ENCODE measurements around the gene CD27. TPM values are rescaled to one million over a fixed set of nuclear protein-coding genes. Genes with fewer than 3 reads are reported as not detected.

CD27 gene
- total RNA-seq: 0.09 TPM in 1 of 2 replicates, not detected in the other

GRCh38 chr12:6444704-6445688 lies at the start of gene CD27:
Gene CD27 (plus strand): TSS chr12:6444955. CDS start chr12:6445096, 141 bp downstream.

GRCh38 chr12:6451348-6452244 lies 6.8 kb downstream of the CD27 start, which contains the start of gene TAPBPL:
Gene TAPBPL (plus strand): TSS chr12:6452042. CDS start chr12:6452249, 207 bp downstream.

GRCh38 chr12:6470375-6471163 lies 25.8 kb downstream of the CD27 start, which contains the start of gene VAMP1:
Gene VAMP1 (minus strand): TSS chr12:6470677. CDS start chr12:6470531, 146 bp downstream.

GRCh38 chr12:6492838-6493496 lies 48.2 kb downstream of the CD27 start, which contains the start of gene MRPL51:
Gene MRPL51 (minus strand): TSS chr12:6493262. CDS start chr12:6493136, 126 bp downstream.

GRCh38 chr12:6493497-6494257 lies 48.9 kb downstream of the CD27 start, which contains the start of gene NCAPD2:
Gene NCAPD2 (plus strand): TSS chr12:6494102. CDS start chr12:6495099, 997 bp downstream.

Other genes with a start within 250 kb of the CD27 start
- 800 and 1,308 TPM in 2 replicates for gene CD9, start 244.6 kb upstream of the CD27 start, total RNA-seq
- not detected in 2 replicates for gene PLEKHG6, start 134.3 kb upstream of the CD27 start, total RNA-seq
- 48.4 and 99.7 TPM in 2 replicates for gene TNFRSF1A, start 102.9 kb upstream of the CD27 start, total RNA-seq
- 0.09 TPM in 1 of 2 replicates, not detected in the other for gene SCNN1A, start 69.4 kb upstream of the CD27 start, total RNA-seq
- 29.0 and 39.0 TPM in 2 replicates for gene LTBR, start 60.8 kb upstream of the CD27 start, total RNA-seq
- 3.8 and 8.1 TPM in 2 replicates for gene TAPBPL, start 7.1 kb downstream of the CD27 start, total RNA-seq
- 1.7 and 6.8 TPM in 2 replicates for gene VAMP1, start 25.7 kb downstream of the CD27 start, total RNA-seq
- gene MRPL51, start 48.3 kb downstream of the CD27 start, total RNA-seq: 132 and 161 TPM in 2 replicates
- gene NCAPD2, start 49.1 kb downstream of the CD27 start, total RNA-seq: 37.8 and 52.2 TPM in 2 replicates
- 7,040 and 7,691 TPM in 2 replicates for gene GAPDH, start 89.6 kb downstream of the CD27 start, total RNA-seq
- gene IFFO1, start 111.1 kb downstream of the CD27 start, total RNA-seq: 7.9 and 9.7 TPM in 2 replicates
- gene NOP2, start 123.3 kb downstream of the CD27 start, total RNA-seq: 21.1 and 24.8 TPM in 2 replicates
- 201 and 205 TPM in 2 replicates for gene CHD4, start 162.4 kb downstream of the CD27 start, total RNA-seq
- gene LPAR5, start 191.0 kb downstream of the CD27 start, total RNA-seq: not detected in 2 replicates
- 0.27 and 0.28 TPM in 2 replicates for gene ACRBP, start 202.5 kb downstream of the CD27 start, total RNA-seq
- gene ING4, start 218.2 kb downstream of the CD27 start, total RNA-seq: 32.6 and 35.5 TPM in 2 replicates
- gene ZNF384, start 244.4 kb downstream of the CD27 start, total RNA-seq: 9.0 and 12.4 TPM in 2 replicates

All from endothelial cell of coronary artery (primary cell).